BJ (cell line): ENCODE measurements around the gene SFTPA1. TPM values are rescaled to one million over a fixed set of nuclear protein-coding genes. Genes with fewer than 3 reads are reported as not detected.
"Not testable (repeated sequence)": the region's sequence is repeated elsewhere in the genome, so short reads cannot be mapped to it uniquely, and the experiment has no call there.

Experiments used
- CTCF ChIA-PET: fragments of 350-600 bp; formaldehyde crosslinking; extraction: SDS; loops from one replicate; lab custom pipeline; 2021; ENCODE audit warnings: antibody characterized with exemption, inconsistent platforms; lab: Yijun Ruan, JAX
- POLR2A ChIA-PET: fragments of 300-600 bp; sonication (Branson Sonifier 250); formaldehyde crosslinking; extraction: SDS; loops from one replicate; lab custom pipeline; 2021; ENCODE audit warnings: antibody characterized with exemption; lab: Charles Lee
- DNase-seq: peaks from one replicate; pipeline ENCODE4 v3.0.0-alpha.2; 2011; ENCODE audit warnings: low read depth
- H3K27me3 ChIP-seq: 2 replicates; pipeline ENCODE4 v1.6.0; 2011; ENCODE audit warnings: low read length; ENCODE audit not compliant: control insufficient read depth, insufficient read depth
- H3K36me3 ChIP-seq: 2 replicates; pipeline ENCODE4 v1.5.1; 2011; ENCODE audit warnings: low read length; ENCODE audit not compliant: control insufficient read depth, insufficient read depth
- H3K4me3 ChIP-seq: 2 replicates; pipeline ENCODE4 v1.5.1; 2011; ENCODE audit warnings: low read depth, mild to moderate bottlenecking, control low read depth, low read length
- polyA plus RNA-seq: library from polyadenylated mRNA; depleted of rRNA; stranded (reverse); fragments of >200 nt; gene quantifications from 2 replicates; pipeline ENCODE4 v1.2.3, GENCODE V29; 2011
- TF ChIP-seq, protein P1 (sequence below): IDR thresholded peaks from 2 replicates; pipeline ENCODE4 v1.5.1; 2011; ENCODE audit warnings: low read depth, mild to moderate bottlenecking, control low read depth, inconsistent platforms, low read length, moderate library complexity; ENCODE audit not compliant: insufficient read depth

SFTPA1 gene
- polyA plus RNA-seq, 1 experiment: not detected

DNA sequence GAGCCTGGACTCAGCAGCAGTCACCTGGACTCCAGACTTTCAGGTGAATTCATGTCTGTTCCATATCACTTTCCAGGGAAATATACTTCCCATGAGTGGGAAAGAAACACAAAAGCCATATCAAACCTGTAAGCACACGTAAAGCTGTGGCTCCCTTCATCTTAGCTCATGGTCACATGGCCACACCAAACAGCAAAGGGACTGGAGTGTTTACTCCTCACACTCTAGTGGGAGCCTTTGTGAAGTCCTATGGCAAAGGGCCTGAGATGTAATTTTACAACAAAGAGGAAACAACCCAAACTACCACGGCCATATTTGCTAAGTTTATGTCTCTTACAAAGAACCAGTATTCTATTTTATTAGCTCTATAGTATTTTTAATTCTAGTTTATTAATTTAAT, 16.3 kb downstream of the SFTPA1 start:
- CTCF ChIA-PET: no interaction called here
- TF ChIP-seq, protein P1, sequence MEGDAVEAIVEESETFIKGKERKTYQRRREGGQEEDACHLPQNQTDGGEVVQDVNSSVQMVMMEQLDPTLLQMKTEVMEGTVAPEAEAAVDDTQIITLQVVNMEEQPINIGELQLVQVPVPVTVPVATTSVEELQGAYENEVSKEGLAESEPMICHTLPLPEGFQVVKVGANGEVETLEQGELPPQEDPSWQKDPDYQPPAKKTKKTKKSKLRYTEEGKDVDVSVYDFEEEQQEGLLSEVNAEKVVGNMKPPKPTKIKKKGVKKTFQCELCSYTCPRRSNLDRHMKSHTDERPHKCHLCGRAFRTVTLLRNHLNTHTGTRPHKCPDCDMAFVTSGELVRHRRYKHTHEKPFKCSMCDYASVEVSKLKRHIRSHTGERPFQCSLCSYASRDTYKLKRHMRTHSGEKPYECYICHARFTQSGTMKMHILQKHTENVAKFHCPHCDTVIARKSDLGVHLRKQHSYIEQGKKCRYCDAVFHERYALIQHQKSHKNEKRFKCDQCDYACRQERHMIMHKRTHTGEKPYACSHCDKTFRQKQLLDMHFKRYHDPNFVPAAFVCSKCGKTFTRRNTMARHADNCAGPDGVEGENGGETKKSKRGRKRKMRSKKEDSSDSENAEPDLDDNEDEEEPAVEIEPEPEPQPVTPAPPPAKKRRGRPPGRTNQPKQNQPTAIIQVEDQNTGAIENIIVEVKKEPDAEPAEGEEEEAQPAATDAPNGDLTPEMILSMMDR: no peak
- POLR2A ChIA-PET: no interaction called here
- no peak overlapping the region for H3K4me3 ChIP-seq
- no peaks in the 10 kb centered on the region for H3K36me3 ChIP-seq
- no peak for DNase-seq
- no peaks in the 10 kb centered on the region; the same call in 1 of the 2 replicates for H3K27me3 ChIP-seq

DNA sequence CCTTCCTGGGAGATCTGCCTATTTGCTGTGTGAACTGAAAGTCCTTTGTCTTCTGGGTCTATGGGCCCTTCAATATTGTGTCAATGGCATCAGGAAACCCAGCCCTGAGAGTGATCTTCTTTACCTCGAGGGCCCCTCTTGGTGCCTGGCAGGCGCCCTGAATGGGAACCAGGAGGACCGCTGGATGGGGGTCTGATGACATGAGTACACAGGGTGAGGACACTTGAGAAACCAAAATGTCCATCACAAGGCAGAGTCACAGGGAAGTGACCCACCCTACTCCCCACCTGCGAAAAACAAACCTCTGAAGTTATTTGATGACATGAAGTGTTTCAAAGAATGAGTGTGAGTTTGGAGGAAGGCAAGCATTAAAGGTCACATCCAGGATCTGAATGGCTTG, 17.3 kb downstream of the SFTPA1 start:
- POLR2A ChIA-PET: no interaction called here
- H3K4me3 ChIP-seq: no peak overlapping the region
- H3K27me3 ChIP-seq: no peaks in the 10 kb centered on the region; the same call in 1 of the 2 replicates
- CTCF ChIA-PET: no interaction called here
- DNase-seq: no peak
- TF ChIP-seq, protein P1: no peak
- no peaks in the 10 kb centered on the region for H3K36me3 ChIP-seq

DNA sequence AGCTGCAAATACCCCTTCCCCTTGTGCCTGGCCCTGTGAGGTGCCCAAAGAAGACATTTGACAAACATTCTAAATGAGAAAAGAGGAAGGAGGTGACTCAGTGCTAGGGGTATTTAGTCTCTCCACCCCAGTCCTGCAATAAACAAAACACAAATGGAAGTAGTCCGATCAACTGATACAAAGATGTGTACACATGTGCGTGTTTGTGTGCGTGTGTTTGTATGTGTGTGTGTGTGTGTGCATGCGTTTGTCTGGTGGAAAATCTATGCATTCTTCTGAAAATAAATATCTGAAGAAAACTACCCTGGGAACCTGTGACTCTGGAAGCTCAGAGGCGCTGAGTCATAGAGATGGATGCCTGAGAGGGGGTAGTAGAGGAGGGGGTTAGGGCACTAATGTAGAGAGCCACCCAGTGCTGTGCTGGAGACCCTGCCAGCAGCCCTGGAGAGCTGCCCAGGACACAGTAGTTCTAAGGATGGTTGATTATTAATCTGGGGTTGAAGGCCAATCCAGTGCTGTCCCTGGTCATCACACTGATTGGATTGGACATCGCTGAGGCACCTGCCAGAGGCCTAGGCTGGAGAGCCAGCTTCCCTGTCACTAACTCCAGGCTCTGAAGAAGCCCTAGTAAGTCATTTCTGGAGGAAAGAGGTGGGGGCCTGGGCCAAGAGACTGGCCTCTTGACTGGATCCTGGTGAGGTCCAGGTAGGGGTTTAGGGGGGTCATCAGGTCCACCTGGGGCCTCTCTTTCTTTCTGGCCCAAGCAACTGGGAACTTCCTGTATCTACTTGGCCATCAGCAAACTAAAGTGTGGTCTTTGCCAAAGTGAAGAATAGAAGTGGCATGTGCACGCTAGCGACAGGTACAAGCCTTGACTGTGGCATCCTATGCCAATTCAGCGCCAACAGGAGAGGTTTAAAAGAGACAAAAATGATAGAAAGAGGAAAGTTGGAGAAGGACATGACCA, 18.5 kb downstream of the SFTPA1 start:
- POLR2A ChIA-PET: no interaction called here
- H3K36me3 ChIP-seq: no peaks in the 10 kb centered on the region
- no peaks in the 10 kb centered on the region; the same call in 1 of the 2 replicates for H3K27me3 ChIP-seq
- H3K4me3 ChIP-seq: no peak overlapping the region
- CTCF ChIA-PET: no interaction called here
- DNase-seq: no peak
- TF ChIP-seq, protein P1: no peak

DNA sequence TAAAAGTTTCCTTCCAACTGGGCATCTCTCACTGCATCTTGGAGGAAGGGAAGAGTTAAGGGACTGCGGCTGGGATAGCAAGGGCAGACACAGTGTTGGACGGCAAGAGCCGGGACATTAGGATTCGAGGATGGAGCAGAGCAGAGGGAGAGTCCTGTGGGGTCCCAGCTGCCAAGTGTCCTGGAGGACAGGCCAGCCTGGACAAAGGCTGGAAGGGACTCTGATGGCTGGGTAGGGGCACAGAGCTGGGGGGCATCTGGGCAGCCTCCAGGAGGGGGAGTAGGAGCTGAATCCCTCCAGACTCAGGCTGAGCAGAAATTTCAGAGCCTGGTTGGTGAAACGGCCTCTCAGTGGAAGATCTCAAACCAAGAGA, 19.2 kb downstream of the SFTPA1 start:
- no peak overlapping the region for H3K4me3 ChIP-seq
- no peaks in the 10 kb centered on the region for H3K36me3 ChIP-seq
- CTCF ChIA-PET: interaction anchor here (1.1 kb wide), 1 partner anchor 24 kb away, joined by 4 read pairs; no protein-coding TSS in a partner anchor
- no peak for DNase-seq
- POLR2A ChIA-PET: no interaction called here
- no peaks in the 10 kb centered on the region; the same call in 1 of the 2 replicates for H3K27me3 ChIP-seq
- TF ChIP-seq, protein P1: no peak

DNA sequence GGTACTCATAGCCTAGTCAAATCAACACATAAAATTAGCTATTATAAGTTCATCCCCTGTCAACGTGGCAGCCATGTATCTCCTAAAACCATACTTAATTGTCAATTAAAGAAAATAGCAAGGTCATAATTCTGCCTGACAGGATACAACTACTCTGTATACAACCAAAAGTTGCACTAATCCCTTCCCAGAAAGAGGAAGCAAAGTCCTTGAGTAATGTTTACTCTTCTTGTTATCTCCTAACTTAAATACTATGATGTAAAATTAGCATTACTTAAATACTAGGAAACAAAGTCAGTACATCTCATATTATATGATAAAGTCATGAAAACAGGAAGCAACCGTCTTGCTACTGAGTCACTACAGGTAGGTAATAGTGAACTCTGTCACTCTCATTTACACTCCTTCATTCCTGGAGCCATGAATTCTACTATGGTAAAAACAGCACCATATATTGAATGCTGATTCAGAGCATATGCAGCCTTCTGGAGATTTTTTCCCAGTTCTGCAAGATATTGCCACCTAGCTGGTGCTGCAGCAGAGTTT, 26.0 kb downstream of the SFTPA1 start:
- POLR2A ChIA-PET, CTCF ChIA-PET: not testable (repeated sequence)

More for the DNA sequence above, 26.0 kb downstream of the SFTPA1 start:
- DNase-seq, H3K36me3 ChIP-seq, H3K27me3 ChIP-seq, H3K4me3 ChIP-seq: not testable (repeated sequence)
